Activated naive CD4-positive, alpha-beta T cell treated with anti-CD3 and anti-CD28 coated beads for 36 hours (primary cell): ENCODE data around the gene APBB3. TPM values are rescaled to one million over a fixed set of nuclear protein-coding genes. Genes with fewer than 3 reads are reported as not detected.
"Not testable (repeated sequence)": the region's sequence is repeated elsewhere in the genome, so short reads cannot be mapped to it uniquely, and the experiment has no call there.

Source experiments
- CTCF ChIA-PET: fragments of 350-600 bp; sonication (Branson Sonifier 250); formaldehyde crosslinking; loops from one replicate; lab custom pipeline; 2021; ENCODE audit warnings: antibody characterized with exemption; lab: Charles Lee
- DNase-seq: peaks from one replicate; pipeline ENCODE4 v3.0.0-alpha.2; 2020
- H3K27ac Mint-ChIP-seq: one replicate; pipeline ENCODE4 v1.8.0; 2021; ENCODE audit warnings: mild to moderate bottlenecking, mixed read lengths
- H3K27me3 Mint-ChIP-seq: one replicate; pipeline ENCODE4 v1.8.0; 2021; ENCODE audit warnings: low read depth, mixed read lengths
- H3K36me3 Mint-ChIP-seq: one replicate; pipeline ENCODE4 v1.8.0; 2021; ENCODE audit warnings: low read depth, mixed read lengths
- H3K4me1 Mint-ChIP-seq: one replicate; pipeline ENCODE4 v1.8.0; 2021; ENCODE audit warnings: low read depth, mixed read lengths
- H3K4me3 Mint-ChIP-seq: one replicate; pipeline ENCODE4 v1.8.0; 2021; ENCODE audit warnings: mild to moderate bottlenecking, moderate library complexity, mixed read lengths
- H3K9me3 Mint-ChIP-seq: one replicate; pipeline ENCODE4 v1.8.0; 2021; ENCODE audit warnings: mixed read lengths
- intact Hi-C: fragments of 100-400 bp; cut with micrococcal nuclease; formaldehyde crosslinking; loops from one replicate; pipeline ENCODE4 v1.15.1; 2023
- total RNA-seq, 2 experiments: library from RNA; stranded (reverse); gene quantifications; one replicate each; pipeline ENCODE4 v1.2.3, GENCODE V29; 2021

APBB3 gene
- total RNA-seq, 2 experiments from 2014 or later, result 15.4 to 16.5 TPM

DNA sequence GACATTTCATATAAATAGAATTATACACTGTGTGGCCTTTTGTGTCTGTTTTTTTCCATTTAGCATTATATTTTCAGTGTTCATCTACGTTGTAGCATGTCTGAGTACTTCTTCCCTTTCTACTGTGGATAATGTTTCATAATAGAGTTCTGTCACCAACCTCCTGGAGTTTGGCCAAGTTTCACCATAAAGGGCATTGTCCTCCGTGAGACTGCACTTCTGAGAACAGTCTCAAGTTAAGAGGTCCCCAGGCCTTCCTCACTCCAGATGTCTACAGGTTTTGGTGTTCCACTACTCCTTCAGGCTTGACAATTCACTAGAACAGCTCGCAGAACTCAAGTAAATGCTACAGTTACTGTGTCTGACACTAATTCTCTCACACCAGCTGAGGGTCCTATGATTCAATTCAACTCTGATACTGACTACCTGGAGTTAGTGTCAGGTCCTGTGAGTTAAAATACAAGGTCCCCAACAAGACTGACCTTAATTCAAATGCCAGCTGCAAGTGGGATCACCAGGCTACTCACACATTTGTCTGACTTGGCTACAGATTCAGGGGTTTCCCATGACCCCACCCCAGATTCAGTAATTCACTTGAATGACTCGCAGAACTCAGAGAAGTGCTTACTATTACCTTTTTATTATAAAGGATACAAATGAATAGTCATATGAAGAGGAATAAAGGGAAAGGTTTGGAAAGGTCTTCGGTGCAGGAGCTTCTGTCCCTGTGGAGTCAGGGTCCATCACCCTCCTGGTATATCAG lies 31.3 kb upstream of the APBB3 start:
- H3K27me3 Mint-ChIP-seq, result peaks cover 2% of the 10 kb centered on the region
- DNase-seq, result no peak
- no peaks in the 10 kb centered on the region for H3K9me3 Mint-ChIP-seq
- no peaks in the 10 kb centered on the region for H3K36me3 Mint-ChIP-seq
- no peak overlapping the region for H3K27ac Mint-ChIP-seq
- no peaks in the 10 kb centered on the region for H3K4me1 Mint-ChIP-seq
- CTCF ChIA-PET, result no interaction called here
- H3K4me3 Mint-ChIP-seq, result no peak overlapping the region
- intact Hi-C loops, result no loop called here

DNA sequence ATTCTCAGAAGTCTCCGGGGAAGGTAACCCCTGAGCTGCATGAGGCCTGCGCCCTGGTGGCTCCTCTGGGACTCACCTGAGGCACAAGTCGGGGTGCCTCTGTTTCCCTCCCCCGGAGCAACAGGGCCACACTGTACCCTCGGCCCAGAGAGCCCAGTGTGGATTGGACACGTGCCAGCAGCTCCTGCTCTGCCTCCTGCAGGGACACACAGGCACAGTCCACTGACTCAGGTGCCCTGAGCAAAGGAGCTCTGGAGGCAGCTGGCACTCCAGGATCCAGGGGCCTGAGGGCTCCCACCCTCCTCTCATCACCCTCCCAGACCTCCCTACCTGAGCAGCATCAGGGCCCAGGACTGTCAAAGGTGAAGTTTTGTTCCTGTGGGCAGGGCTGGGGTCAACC lies 29.8 kb upstream of the APBB3 start:
- no peak for DNase-seq
- Mint-ChIP-seq H3K36me3 (no peaks in the 10 kb centered on the region), H3K4me1 (no peaks in the 10 kb centered on the region), H3K27ac (no peak overlapping the region), H3K4me3 (no peak overlapping the region), H3K27me3 (peaks cover 2% of the 10 kb centered on the region), H3K9me3 (no peaks in the 10 kb centered on the region)
- CTCF ChIA-PET, result no interaction called here
- intact Hi-C loops, result no loop called here

DNA sequence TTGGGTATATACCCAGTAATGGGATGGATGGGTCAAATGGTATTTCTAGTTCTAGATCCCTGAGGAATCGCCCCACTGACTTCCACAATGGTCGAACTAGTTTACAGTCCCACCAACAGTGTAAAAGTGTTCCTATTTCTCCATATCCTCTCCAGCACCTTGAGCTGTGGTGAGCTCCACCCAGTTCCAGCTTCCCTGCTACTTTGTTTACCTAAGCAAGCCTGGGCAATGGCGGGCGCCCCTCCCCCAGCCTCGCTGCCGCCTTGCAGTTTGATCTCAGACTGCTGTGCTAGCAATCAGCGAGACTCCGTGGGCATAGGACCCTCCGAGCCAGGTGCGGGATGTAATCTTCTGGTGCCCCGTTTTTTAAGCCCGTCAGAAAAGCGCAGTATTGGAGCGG lies 28.7 kb upstream of the APBB3 start:
- H3K4me3 Mint-ChIP-seq, result peak overlapping the region; percentile 12
- intact Hi-C loops, H3K36me3 Mint-ChIP-seq, H3K4me1 Mint-ChIP-seq, DNase-seq, H3K9me3 Mint-ChIP-seq, H3K27me3 Mint-ChIP-seq, H3K27ac Mint-ChIP-seq: not testable (repeated sequence)
- CTCF ChIA-PET, result interaction anchor here (0.6 kb wide), 1 partner anchor 9 kb away, joined by 3 read pairs; no protein-coding TSS in a partner anchor

DNA sequence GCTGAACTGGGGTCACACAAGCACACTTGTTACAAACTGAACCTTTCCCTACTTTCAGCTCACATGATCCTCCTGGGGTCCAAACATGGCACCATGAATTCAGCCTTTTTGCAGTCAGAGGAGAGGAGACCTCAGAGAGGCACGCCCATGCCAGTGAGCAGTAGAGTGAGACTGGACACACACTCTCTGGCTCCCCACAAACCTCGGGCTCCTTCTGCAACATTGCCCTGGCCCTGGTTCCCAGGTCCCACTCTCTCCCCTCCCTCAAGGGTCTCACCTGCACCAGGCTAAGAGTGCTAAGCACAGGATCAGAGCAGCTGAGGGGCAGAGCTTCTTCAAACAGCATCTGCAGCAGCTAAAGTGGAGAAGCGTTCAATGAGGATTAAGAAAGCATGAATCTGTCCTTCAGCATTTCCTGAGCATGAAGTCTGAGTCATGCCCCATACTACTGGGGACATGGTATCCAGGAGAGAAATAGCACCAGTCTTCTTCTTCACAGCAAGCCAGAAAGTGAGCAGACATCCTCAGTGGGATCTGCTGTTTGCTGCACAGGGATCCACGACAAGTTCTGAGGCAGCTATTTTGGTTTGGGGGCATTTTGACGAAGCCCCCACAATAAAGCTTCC lies 27.5 kb upstream of the APBB3 start:
- CTCF ChIA-PET, result interaction anchor here (0.7 kb wide), 1 partner anchor 240 kb away, joined by 3 read pairs; no protein-coding TSS in a partner anchor
- Mint-ChIP-seq H3K27me3 (peaks cover 2% of the 10 kb centered on the region), H3K4me1 (no peaks in the 10 kb centered on the region), H3K9me3 (no peaks in the 10 kb centered on the region), H3K27ac (no peak overlapping the region), H3K4me3 (no peak overlapping the region), H3K36me3 (no peaks in the 10 kb centered on the region)
- no peak for DNase-seq
- intact Hi-C loops, result no loop called here

DNA sequence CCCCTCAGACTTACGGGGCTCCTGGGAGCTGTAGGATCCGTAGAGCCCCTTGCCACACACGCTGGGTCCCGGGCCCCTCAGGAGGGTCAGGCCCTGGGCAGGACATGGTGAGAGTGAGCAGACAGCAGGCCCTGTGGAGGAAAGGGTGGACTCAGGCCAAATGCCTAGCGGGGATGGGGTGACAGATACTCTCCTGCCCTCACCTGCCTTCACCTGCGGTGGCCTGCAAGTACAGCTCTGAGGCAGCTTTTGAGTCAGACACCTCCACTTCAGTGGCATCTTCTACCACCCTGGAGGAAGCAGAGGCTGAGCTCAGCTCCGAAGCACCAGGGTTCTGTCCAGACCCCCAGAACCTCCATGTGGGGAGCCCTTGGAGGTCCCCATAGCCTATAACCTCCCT lies 26.5 kb upstream of the APBB3 start:
- Mint-ChIP-seq H3K4me1 (no peaks in the 10 kb centered on the region), H3K27me3 (peaks cover 2% of the 10 kb centered on the region), H3K9me3 (no peaks in the 10 kb centered on the region), H3K27ac (no peak overlapping the region), H3K36me3 (no peaks in the 10 kb centered on the region), H3K4me3 (no peak overlapping the region)
- CTCF ChIA-PET, result no interaction called here
- no peak for DNase-seq
- intact Hi-C loops, result no loop called here

DNA sequence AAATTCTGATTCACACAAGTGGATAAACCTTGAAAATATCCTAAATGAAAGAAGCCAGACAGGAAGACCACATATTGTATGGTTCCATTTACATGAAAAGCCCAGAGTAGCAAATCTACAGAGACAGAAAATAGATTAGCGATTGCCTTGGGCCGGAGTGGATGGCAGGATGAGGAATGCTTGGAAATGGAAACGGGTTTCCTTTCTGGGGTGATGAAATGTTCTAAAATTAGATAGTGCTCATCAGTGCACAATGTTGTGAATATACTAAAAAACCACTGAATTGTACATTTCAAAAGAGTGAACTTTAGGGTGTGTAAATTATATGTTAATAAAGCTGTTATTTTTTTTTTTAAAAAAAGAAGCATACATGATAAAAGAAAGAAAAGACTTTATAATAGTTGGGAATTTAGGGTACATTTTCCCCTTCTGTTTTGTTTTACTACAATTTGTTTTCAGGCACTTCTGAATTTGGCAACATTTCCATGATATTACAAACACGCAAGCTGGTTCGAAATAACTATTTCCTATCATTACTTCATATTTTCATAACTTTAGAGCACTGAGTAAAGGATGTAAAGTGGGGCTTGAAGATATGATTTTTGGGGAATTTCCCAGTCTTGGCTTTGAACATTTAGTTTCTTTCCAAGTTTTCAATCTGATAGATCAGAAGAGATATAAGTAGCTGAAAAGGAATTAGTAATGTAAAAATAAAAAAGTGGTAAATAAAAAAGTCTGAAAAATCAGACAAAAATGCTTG lies 24.1 kb upstream of the APBB3 start:
- Mint-ChIP-seq H3K4me1 (no peaks in the 10 kb centered on the region), H3K27ac (no peak overlapping the region), H3K36me3 (no peaks in the 10 kb centered on the region), H3K4me3 (no peak overlapping the region), H3K9me3 (peaks cover under 1% of the 10 kb centered on the region), H3K27me3 (no peaks in the 10 kb centered on the region)
- DNase-seq, result no peak
- CTCF ChIA-PET, result no interaction called here
- intact Hi-C loops, result no loop called here

DNA sequence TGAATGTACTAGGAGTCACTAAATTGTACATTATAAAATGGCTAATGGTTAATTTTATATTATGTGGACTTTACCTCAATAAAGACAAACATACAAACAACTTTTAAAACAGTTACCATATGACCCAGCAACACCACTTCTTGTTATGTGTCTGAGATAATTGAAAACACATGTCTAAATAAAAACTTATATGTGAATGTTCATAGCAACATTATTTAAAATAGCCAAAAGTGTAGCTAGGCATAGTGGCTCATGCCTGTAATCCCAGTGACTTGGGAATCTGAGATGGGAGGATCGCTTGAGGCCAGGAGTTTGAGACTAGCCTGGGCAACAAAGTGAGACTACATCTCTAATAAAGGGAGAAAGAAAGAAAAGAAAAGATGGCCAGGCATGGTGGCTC lies 23.1 kb upstream of the APBB3 start:
- CTCF ChIA-PET, result no interaction called here
- DNase-seq, result no peak
- H3K4me1 Mint-ChIP-seq, result no peaks in the 10 kb centered on the region
- H3K36me3 Mint-ChIP-seq, result no peaks in the 10 kb centered on the region
- no peak overlapping the region for H3K27ac Mint-ChIP-seq
- intact Hi-C loops, result no loop called here
- no peak overlapping the region for H3K4me3 Mint-ChIP-seq
- H3K27me3 Mint-ChIP-seq, result no peaks in the 10 kb centered on the region
- H3K9me3 Mint-ChIP-seq, result peaks cover 2% of the 10 kb centered on the region

DNA sequence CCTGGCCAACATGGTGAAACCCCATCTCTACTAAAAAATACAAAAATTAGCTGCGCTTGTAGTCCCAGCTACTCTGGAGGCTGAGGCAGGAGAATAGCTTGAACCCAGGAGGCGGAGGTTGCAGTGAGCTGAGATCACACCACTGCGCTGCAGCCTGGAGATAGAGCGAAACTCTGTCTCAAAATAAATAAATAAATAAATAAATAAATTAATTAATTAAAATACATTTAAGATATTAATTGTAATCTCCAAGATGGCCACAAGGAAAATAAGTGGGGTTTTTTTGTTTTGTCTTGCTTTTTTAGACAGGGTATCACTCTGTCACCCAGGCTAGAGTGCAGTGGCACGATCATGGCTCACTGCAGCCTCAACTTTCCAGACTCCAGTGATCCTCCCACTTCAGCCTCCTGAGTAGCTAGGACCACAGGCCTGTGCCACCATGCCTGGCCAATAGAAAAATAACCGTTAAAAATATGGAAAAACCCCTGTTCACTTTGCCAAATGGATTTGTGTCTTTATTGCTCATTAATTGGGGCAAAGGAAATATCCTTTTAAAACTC lies 14.9 kb upstream of the APBB3 start:
- DNase-seq, H3K4me3 Mint-ChIP-seq, H3K27ac Mint-ChIP-seq, H3K9me3 Mint-ChIP-seq, intact Hi-C loops, H3K4me1 Mint-ChIP-seq, H3K27me3 Mint-ChIP-seq, H3K36me3 Mint-ChIP-seq: not testable (repeated sequence)
- CTCF ChIA-PET, result interaction anchor here (0.6 to 1.3 kb wide), 2 partner anchors 14 to 540 kb away, joined by 3 read pairs; no protein-coding TSS in a partner anchor

DNA sequence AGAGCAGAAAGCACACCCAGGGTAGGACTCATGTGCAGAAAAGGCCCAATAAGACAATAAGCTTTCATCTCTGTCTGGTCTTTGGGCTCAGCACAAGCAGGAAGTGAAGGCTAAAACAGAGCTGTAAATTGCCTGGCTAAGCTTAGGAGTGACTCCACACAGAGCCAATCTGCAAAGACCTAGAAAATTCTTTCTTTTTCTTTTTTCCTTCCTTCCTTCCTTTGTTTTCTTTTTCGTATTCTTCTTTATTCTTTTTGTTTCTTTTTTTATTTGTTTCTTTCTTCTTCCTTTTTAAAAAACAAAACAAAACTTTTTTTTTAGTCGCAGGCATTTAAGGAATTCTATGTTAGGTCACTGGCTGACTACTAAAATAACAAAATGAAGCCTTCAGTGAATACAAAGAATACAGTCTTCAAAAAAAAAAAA lies 12.4 kb upstream of the APBB3 start:
- Mint-ChIP-seq H3K36me3 (no peaks in the 10 kb centered on the region), H3K27ac (no peak overlapping the region), H3K27me3 (no peaks in the 10 kb centered on the region), H3K4me1 (peaks cover 7% of the 10 kb centered on the region), H3K9me3 (no peaks in the 10 kb centered on the region), H3K4me3 (no peak overlapping the region)
- CTCF ChIA-PET, result interaction anchor here (1.2 to 1.3 kb wide), 2 partner anchors 56 to 58 kb away, joined by 3 to 4 read pairs; partner anchors contain the start of gene CD14
- intact Hi-C loops, result no loop called here
- no peak for DNase-seq

DNA sequence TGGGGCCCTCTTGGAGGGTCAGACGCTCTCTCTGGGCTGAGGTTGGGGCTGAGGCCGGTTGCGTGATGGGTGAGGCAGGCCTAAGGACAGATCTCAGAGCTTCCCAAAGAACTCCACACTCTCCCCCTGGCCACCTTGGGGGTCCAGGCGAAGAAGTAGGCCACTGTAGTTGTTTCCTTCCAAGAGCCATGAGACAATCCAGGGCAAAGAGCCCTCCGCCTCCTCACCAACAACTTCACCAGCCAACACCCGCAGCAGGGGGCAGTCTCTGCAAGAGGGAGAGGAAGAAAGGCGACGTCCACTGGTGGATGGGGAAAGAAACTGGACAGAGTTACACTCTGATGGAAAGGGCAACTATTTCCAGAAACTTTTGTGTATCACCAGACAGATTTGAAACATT lies 10.9 kb upstream of the APBB3 start:
- Mint-ChIP-seq H3K36me3 (peaks cover 5% of the 10 kb centered on the region), H3K4me1 (peaks cover 8% of the 10 kb centered on the region), H3K9me3 (no peaks in the 10 kb centered on the region), H3K4me3 (no peak overlapping the region), H3K27ac (no peak overlapping the region), H3K27me3 (no peaks in the 10 kb centered on the region)
- intact Hi-C loops, result loop anchor here (1.0 kb wide), 1 partner anchor 145 kb away; no protein-coding TSS in a partner anchor
- DNase-seq, result peak; percentile 44
- CTCF ChIA-PET, result no interaction called here

DNA sequence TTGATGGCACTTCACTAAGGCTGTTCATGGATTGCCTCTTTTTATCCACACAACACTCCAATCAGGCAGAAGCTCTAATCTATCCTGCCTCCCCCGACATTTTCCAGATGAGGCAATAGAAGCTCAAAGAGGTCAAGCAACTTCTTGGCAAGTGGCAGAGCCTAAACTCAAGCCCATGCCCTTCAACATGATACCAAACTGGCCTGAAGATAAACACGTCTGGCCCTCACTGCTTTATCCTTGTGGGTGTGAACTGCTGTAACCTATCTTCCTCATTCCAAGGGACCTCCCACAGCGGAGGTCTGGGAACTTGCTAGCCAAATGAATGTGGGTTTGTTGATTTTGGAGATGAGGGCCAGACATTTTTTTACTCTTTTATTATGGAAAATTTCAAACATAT lies 9.8 kb upstream of the APBB3 start:
- H3K27ac Mint-ChIP-seq, result no peak overlapping the region
- peaks cover 18% of the 10 kb centered on the region for H3K4me1 Mint-ChIP-seq
- no peaks in the 10 kb centered on the region for H3K9me3 Mint-ChIP-seq
- intact Hi-C loops, result no loop called here
- no peaks in the 10 kb centered on the region for H3K27me3 Mint-ChIP-seq
- CTCF ChIA-PET, result interaction anchor here (1.3 to 1.8 kb wide), 2 partner anchors 9 to 207 kb away, joined by 3 to 4 read pairs; partner anchors contain the start of gene SLC35A4
- no peak for DNase-seq
- peaks cover 10% of the 10 kb centered on the region for H3K36me3 Mint-ChIP-seq
- H3K4me3 Mint-ChIP-seq, result no peak overlapping the region

DNA sequence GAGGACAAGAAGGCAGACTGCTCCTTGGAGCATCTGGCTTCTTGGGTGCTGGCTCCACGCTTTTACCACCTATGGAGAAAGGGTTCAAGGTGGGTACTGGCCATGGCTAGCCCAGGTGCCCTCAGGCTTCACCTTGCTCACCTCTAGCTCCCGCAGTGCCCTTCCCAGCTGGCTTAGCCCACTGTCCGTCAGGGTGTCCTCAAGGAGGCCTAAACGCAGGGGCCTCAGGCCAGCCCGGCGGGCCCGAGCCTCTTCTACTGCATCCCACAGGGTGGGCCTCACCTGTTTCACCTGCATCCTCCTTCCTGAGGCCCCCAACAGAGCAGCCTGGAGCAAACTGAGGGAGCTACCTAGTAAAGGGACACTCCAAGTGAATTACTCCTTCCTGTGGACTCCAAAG lies 9.3 kb upstream of the APBB3 start:
- intact Hi-C loops, result no loop called here
- DNase-seq, result no peak
- Mint-ChIP-seq H3K9me3 (no peaks in the 10 kb centered on the region), H3K27me3 (no peaks in the 10 kb centered on the region), H3K4me3 (no peak overlapping the region), H3K27ac (no peak overlapping the region), H3K36me3 (peaks cover 11% of the 10 kb centered on the region), H3K4me1 (peaks cover 23% of the 10 kb centered on the region)
- CTCF ChIA-PET, result interaction anchor here (0.6 to 1.8 kb wide), 3 partner anchors 8 to 206 kb away, joined by 3 to 4 read pairs (median 3); partner anchors contain the start of gene SLC35A4
